Naive B cell (primary cell): ENCODE data around the gene CYP2W1. TPM values are rescaled to one million over a fixed set of nuclear protein-coding genes. Genes with fewer than 3 reads are reported as not detected.

Experiments used
- ATAC-seq, 2 donors: fragments of 150-1000 bp; cut with Tn5 transposase; 2 replicates each; pipeline ENCODE4 v1.10.0; 2021; ENCODE audit warnings: low read depth in 2 of 2, mild to moderate bottlenecking in 2 of 2, moderate library complexity in 2 of 2
- DNase-seq: peaks from one replicate; pipeline ENCODE4 v3.0.0; 2022
- H3K27ac Mint-ChIP-seq, 6 donors: one replicate each; pipeline ENCODE4 v1.8.0; 2020 to 2022; ENCODE audit warnings: mild to moderate bottlenecking in 6 of 6, mixed read lengths in 6 of 6, moderate library complexity in 5 of 6, inconsistent platforms in 2 of 6
- H3K27me3 Mint-ChIP-seq, 3 donors: one replicate each; pipeline ENCODE4 v1.8.0; 2021 to 2022; ENCODE audit warnings: mixed read lengths in 3 of 3, mild to moderate bottlenecking in 1 of 3
- H3K36me3 Mint-ChIP-seq, 2 donors: one replicate each; pipeline ENCODE4 v1.8.0; 2020 to 2022; ENCODE audit warnings: mixed read lengths in 2 of 2, inconsistent platforms in 1 of 2, mild to moderate bottlenecking in 1 of 2
- H3K4me1 Mint-ChIP-seq, 3 donors: one replicate each; pipeline ENCODE4 v1.8.0; 2020 to 2022; ENCODE audit warnings: mixed read lengths in 3 of 3, inconsistent platforms in 1 of 3, mild to moderate bottlenecking in 1 of 3, moderate library complexity in 1 of 3
- H3K4me3 Mint-ChIP-seq, 8 donors: one replicate each; pipeline ENCODE4 v1.8.0; 2020 to 2022; ENCODE audit warnings: mild to moderate bottlenecking in 8 of 8, mixed read lengths in 8 of 8, moderate library complexity in 8 of 8, inconsistent platforms in 2 of 8
- H3K9me3 Mint-ChIP-seq, 7 donors: one replicate each; pipeline ENCODE4 v1.8.0; 2020 to 2022; ENCODE audit warnings: mixed read lengths in 7 of 7, mild to moderate bottlenecking in 5 of 7, inconsistent platforms in 2 of 7, moderate library complexity in 1 of 7
- polyA plus RNA-seq, 6 donors: library from polyadenylated mRNA; unstranded; fragments of 300-500 nt; fragmentation: Illumina TruSeq; gene quantifications; one replicate each; pipeline ENCODE4 v1.2.3, GENCODE V29; 2021; ENCODE audit warnings: low read depth in 6 of 6

The CYP2W1 gene
- polyA plus RNA-seq, 6 donors from 2014 or later, result not detected

GRCh38 chr7:976901-977325, 6.1 kb upstream of the CYP2W1 start:
- ATAC-seq, result no peak
- H3K27ac Mint-ChIP-seq, result peak overlapping the region in 1 of 6 donors; percentile 73
- peaks cover 7 to 8% of the 10 kb centered on the region in 2 donors for H3K36me3 Mint-ChIP-seq
- no peaks in the 10 kb centered on the region for H3K27me3 Mint-ChIP-seq
- H3K9me3 Mint-ChIP-seq, result no peaks in the 10 kb centered on the region
- no peak for DNase-seq
- H3K4me1 Mint-ChIP-seq, result peaks cover 7 to 26% (median 17%) of the 10 kb centered on the region in 3 donors
- H3K4me3 Mint-ChIP-seq, result peak overlapping the region in 5 of 8 donors; percentile 35 to 98 (median 67)

- Mint-ChIP-seq H3K27ac (peak overlapping the region in 1 of 6 donors; percentile 73), H3K27me3 (no peaks in the 10 kb centered on the region), H3K9me3 (no peaks in the 10 kb centered on the region), H3K4me3 (peak overlapping the region in 5 of 8 donors; percentile 3 to 98 (median 21)), H3K36me3 (peaks cover 2% of the 10 kb centered on the region in 2 donors), H3K4me1 (peaks cover 3 to 20% (median 14%) of the 10 kb centered on the region in 3 donors)
- DNase-seq, result no peak
- ATAC-seq, result no peak
Measured at GRCh38 chr7:977326-978048, 5.5 kb upstream of the CYP2W1 start.

- Mint-ChIP-seq H3K27me3 (no peaks in the 10 kb centered on the region), H3K36me3 (no peaks in the 10 kb centered on the region), H3K4me1 (peaks cover 3 to 17% (median 14%) of the 10 kb centered on the region in 3 donors), H3K9me3 (no peaks in the 10 kb centered on the region), H3K4me3 (peak overlapping the region in 3 of 8 donors; percentile 1 to 98 (median 3)), H3K27ac (peak overlapping the region in 1 of 6 donors; percentile 93)
- ATAC-seq (no peak), DNase-seq (no peak)
Measured at GRCh38 chr7:978049-978346, 5.0 kb upstream of the CYP2W1 start.

- Mint-ChIP-seq H3K27me3 (no peaks in the 10 kb centered on the region), H3K36me3 (no peaks in the 10 kb centered on the region), H3K4me3 (peak overlapping the region in 1 of 8 donors; percentile 98), H3K4me1 (peaks cover 3 to 14% (median 11%) of the 10 kb centered on the region in 3 donors), H3K27ac (no peak overlapping the region), H3K9me3 (no peaks in the 10 kb centered on the region)
- DNase-seq, result no peak
- no peak for ATAC-seq
Measured at GRCh38 chr7:978416-979091, 4.4 kb upstream of the CYP2W1 start.

- Mint-ChIP-seq H3K4me1 (peaks cover 2 to 14% (median 8%) of the 10 kb centered on the region in 3 donors), H3K27me3 (no peaks in the 10 kb centered on the region), H3K4me3 (peak overlapping the region in 1 of 8 donors; percentile 21), H3K27ac (no peak overlapping the region), H3K9me3 (no peaks in the 10 kb centered on the region), H3K36me3 (no peaks in the 10 kb centered on the region)
- DNase-seq, result no peak
- ATAC-seq, result no peak
Measured at GRCh38 chr7:979151-979550, 3.8 kb upstream of the CYP2W1 start.

GRCh38 chr7:979886-980571, 3.0 kb upstream of the CYP2W1 start:
- H3K9me3 Mint-ChIP-seq, result no peaks in the 10 kb centered on the region
- H3K36me3 Mint-ChIP-seq, result no peaks in the 10 kb centered on the region
- H3K4me3 Mint-ChIP-seq, result no peak overlapping the region
- H3K4me1 Mint-ChIP-seq, result peaks cover 0 to 6% (median 0%) of the 10 kb centered on the region in 3 donors
- H3K27me3 Mint-ChIP-seq, result no peaks in the 10 kb centered on the region
- peak overlapping the region in 1 of 6 donors; percentile 64 for H3K27ac Mint-ChIP-seq
- ATAC-seq, result no peak
- DNase-seq, result no peak

GRCh38 chr7:981793-982510, 1.0 kb upstream of the CYP2W1 start:
- Mint-ChIP-seq H3K36me3 (no peaks in the 10 kb centered on the region), H3K27ac (no peak overlapping the region), H3K27me3 (peaks cover 0 to 17% (median 10%) of the 10 kb centered on the region in 3 donors), H3K4me3 (no peak overlapping the region), H3K4me1 (peaks cover 0 to 6% (median 0%) of the 10 kb centered on the region in 3 donors), H3K9me3 (no peaks in the 10 kb centered on the region)
- DNase-seq (no peak), ATAC-seq (peak in 1 of 2 donors; percentile 8)

GRCh38 chr7:982511-983003, 424 bp upstream of the CYP2W1 start:
- H3K27me3 Mint-ChIP-seq, result peaks cover 0 to 19% (median 10%) of the 10 kb centered on the region in 3 donors
- H3K4me3 Mint-ChIP-seq, result no peak overlapping the region
- H3K27ac Mint-ChIP-seq, result peak overlapping the region in 1 of 6 donors; percentile 29
- no peaks in the 10 kb centered on the region for H3K9me3 Mint-ChIP-seq
- DNase-seq (no peak), ATAC-seq (no peak)
- H3K36me3 Mint-ChIP-seq, result no peaks in the 10 kb centered on the region
- H3K4me1 Mint-ChIP-seq, result peaks cover 0 to 5% (median 0%) of the 10 kb centered on the region in 3 donors

- Mint-ChIP-seq H3K36me3 (no peaks in the 10 kb centered on the region), H3K27ac (no peak overlapping the region), H3K27me3 (peaks cover 0 to 26% (median 16%) of the 10 kb centered on the region in 3 donors), H3K9me3 (no peaks in the 10 kb centered on the region), H3K4me1 (no peaks in the 10 kb centered on the region), H3K4me3 (no peak overlapping the region)
- ATAC-seq (no peak), DNase-seq (no peak)
Measured at GRCh38 chr7:983616-984071, 663 bp downstream of the CYP2W1 start.

- H3K27me3 Mint-ChIP-seq, result peaks cover 0 to 26% (median 16%) of the 10 kb centered on the region in 3 donors
- no peak overlapping the region for H3K4me3 Mint-ChIP-seq
- H3K4me1 Mint-ChIP-seq, result no peaks in the 10 kb centered on the region
- DNase-seq (no peak), ATAC-seq (no peak)
- no peak overlapping the region for H3K27ac Mint-ChIP-seq
- no peaks in the 10 kb centered on the region for H3K36me3 Mint-ChIP-seq
- no peaks in the 10 kb centered on the region for H3K9me3 Mint-ChIP-seq
Measured at GRCh38 chr7:984361-985126, 1.6 kb downstream of the CYP2W1 start.

GRCh38 chr7:985127-985416, 2.1 kb downstream of the CYP2W1 start:
- ATAC-seq (no peak), DNase-seq (no peak)
- Mint-ChIP-seq H3K36me3 (no peaks in the 10 kb centered on the region), H3K27me3 (peaks cover 0 to 26% (median 16%) of the 10 kb centered on the region in 3 donors), H3K27ac (peak overlapping the region in 1 of 6 donors; percentile 66), H3K9me3 (no peaks in the 10 kb centered on the region), H3K4me3 (no peak overlapping the region), H3K4me1 (no peaks in the 10 kb centered on the region)

- ATAC-seq (no peak), DNase-seq (no peak)
- Mint-ChIP-seq H3K36me3 (no peaks in the 10 kb centered on the region), H3K4me3 (peak overlapping the region in 2 of 8 donors; percentile 36 to 40), H3K9me3 (no peaks in the 10 kb centered on the region), H3K27me3 (peaks cover 0 to 26% (median 16%) of the 10 kb centered on the region in 3 donors), H3K4me1 (no peaks in the 10 kb centered on the region), H3K27ac (peak overlapping the region in 2 of 6 donors; percentile 47 to 66)
Measured at GRCh38 chr7:985915-986741, 3.1 kb downstream of the CYP2W1 start.
